Upper lobe of left lung (tissue), 4 donors: ENCODE measurements around the gene GRAMD1A.

Experiments used
- POLR2A ChIP-seq, 4 donors: fragments of 450-650 bp; IDR thresholded peaks; one replicate each; pipeline ENCODE4 v1.5.1; 2016 to 2017; ENCODE audit warnings: antibody characterized with exemption in 4 of 4, mild to moderate bottlenecking in 2 of 4
- TF ChIP-seq, protein P1 (sequence below), 6 experiments: fragments of 450-650 bp in 4 of 6; fragments of 200-600 bp in 2 of 6; sonication (generic) in 2 of 6; IDR thresholded peaks; one replicate each; pipeline ENCODE4 v1.5.1; 2016 to 2019; ENCODE audit warnings: antibody characterized with exemption in 6 of 6

DNA sequence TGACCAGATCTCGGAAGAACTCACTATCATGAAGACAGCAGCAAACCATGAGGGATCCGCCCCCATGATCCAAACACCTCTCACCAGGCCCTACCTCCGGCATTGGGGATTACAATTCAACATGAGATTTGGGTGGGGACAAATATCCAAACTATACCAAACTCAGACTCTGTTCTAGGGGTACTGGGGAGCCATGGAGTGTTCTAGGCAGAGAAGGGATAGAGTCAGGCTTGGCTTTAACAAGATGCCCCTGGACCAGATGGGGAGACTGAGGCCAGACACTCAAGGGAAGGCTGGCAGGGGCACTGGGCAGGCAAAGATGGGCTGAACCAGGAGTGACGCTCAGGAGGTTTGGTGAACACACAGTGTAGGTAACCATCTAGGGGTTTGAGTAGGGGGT is 18.3 kb downstream of the GRAMD1A start:
- TF ChIP-seq, protein P1, sequence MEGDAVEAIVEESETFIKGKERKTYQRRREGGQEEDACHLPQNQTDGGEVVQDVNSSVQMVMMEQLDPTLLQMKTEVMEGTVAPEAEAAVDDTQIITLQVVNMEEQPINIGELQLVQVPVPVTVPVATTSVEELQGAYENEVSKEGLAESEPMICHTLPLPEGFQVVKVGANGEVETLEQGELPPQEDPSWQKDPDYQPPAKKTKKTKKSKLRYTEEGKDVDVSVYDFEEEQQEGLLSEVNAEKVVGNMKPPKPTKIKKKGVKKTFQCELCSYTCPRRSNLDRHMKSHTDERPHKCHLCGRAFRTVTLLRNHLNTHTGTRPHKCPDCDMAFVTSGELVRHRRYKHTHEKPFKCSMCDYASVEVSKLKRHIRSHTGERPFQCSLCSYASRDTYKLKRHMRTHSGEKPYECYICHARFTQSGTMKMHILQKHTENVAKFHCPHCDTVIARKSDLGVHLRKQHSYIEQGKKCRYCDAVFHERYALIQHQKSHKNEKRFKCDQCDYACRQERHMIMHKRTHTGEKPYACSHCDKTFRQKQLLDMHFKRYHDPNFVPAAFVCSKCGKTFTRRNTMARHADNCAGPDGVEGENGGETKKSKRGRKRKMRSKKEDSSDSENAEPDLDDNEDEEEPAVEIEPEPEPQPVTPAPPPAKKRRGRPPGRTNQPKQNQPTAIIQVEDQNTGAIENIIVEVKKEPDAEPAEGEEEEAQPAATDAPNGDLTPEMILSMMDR (IDR thresholded peaks at IDR 0.05): no peak
- TF ChIP-seq POLR2A (IDR thresholded peaks at IDR 0.05): no peak
